SU-DHL-6 (cell line): ENCODE results near the gene SERPIND1.

Experiments
- H2AFZ ChIP-seq: fragments of 200-600 bp; sonication (generic); 2 replicates; pipeline ENCODE4 v1.6.1; 2014; ENCODE audit warnings: low read depth, mild to moderate bottlenecking, moderate library complexity, mixed read lengths, antibody characterized with exemption, low read length; ENCODE audit not compliant: severe bottlenecking
- H3F3A ChIP-seq: fragments of 200-600 bp; shearing (Covaris generic); 2 replicates; pipeline ENCODE4 v1.6.0; 2016; ENCODE audit warnings: antibody characterized with exemption, mild to moderate bottlenecking; ENCODE audit not compliant: insufficient read depth
- H3K27ac ChIP-seq: fragments of 200-600 bp; sonication (generic); 2 replicates; pipeline ENCODE4 v1.5.1; 2016; ENCODE audit warnings: low read depth, mild to moderate bottlenecking, low read length, moderate library complexity, mixed read lengths
- H3K27me3 ChIP-seq: fragments of 200-600 bp; sonication (generic), shearing (Covaris generic); 2 replicates; pipeline ENCODE4 v1.6.0; 2014; ENCODE audit warnings: mild to moderate bottlenecking, low read length
- H3K36me3 ChIP-seq: fragments of 200-600 bp; sonication (generic); 2 replicates; pipeline ENCODE4 v1.6.1; 2014; ENCODE audit warnings: mild to moderate bottlenecking, low read length, mixed read lengths
- H3K4me2 ChIP-seq: fragments of 300-600, 200-600 bp; shearing (Covaris generic), sonication (generic); 2 replicates; pipeline ENCODE4 v1.6.0; 2014; ENCODE audit warnings: low read length, low read depth, mild to moderate bottlenecking; ENCODE audit not compliant: poor library complexity, severe bottlenecking
- H3K4me3 ChIP-seq: fragments of 200-600 bp; sonication (generic); 2 replicates; pipeline ENCODE4 v1.5.1; 2014; ENCODE audit warnings: antibody characterized with exemption, low read length, mild to moderate bottlenecking, mixed read lengths; ENCODE audit not compliant: insufficient read depth, poor library complexity, severe bottlenecking
- H3K79me2 ChIP-seq: fragments of 200-600 bp; sonication (generic); 2 replicates; pipeline ENCODE4 v1.6.1; 2014; ENCODE audit warnings: mild to moderate bottlenecking, low read length, moderate library complexity; ENCODE audit not compliant: insufficient read depth
- H3K9ac ChIP-seq: fragments of 200-600 bp; sonication (generic); 2 replicates; pipeline ENCODE4 v1.7.0; 2014; ENCODE audit warnings: mild to moderate bottlenecking, low read length
- H3K9me2 ChIP-seq: fragments of 200-600 bp; sonication (generic); replicated peaks from 2 replicates; pipeline ENCODE4 v1.6.1; 2014; ENCODE audit warnings: low read length; ENCODE audit not compliant: insufficient read depth
- H3K9me3 ChIP-seq: fragments of 200-600 bp; sonication (generic); 2 replicates; pipeline ENCODE4 v1.6.1; 2014; ENCODE audit warnings: low read length, mixed read lengths; ENCODE audit not compliant: insufficient read depth
- H4K20me1 ChIP-seq: fragments of 200-600 bp; sonication (generic); 2 replicates; pipeline ENCODE4 v1.6.1; 2014; ENCODE audit warnings: low read depth, mild to moderate bottlenecking, antibody characterized with exemption, low read length, moderate library complexity, mixed read lengths
- EZH2phosphoT487 ChIP-seq: fragments of 200-600 bp; sonication (generic), shearing (Covaris generic); conservative IDR thresholded peaks from 2 replicates; pipeline ENCODE4 v1.6.1; 2018; ENCODE audit warnings: mild to moderate bottlenecking, antibody characterized with exemption, low read length, moderate library complexity, mixed read lengths
- TF ChIP-seq, protein P1 (sequence below): fragments of 200-600 bp; sonication (generic); IDR thresholded peaks from one replicate; pipeline ENCODE4 v1.5.1; 2017; ENCODE audit warnings: antibody characterized with exemption, mild to moderate bottlenecking, low read length, moderate library complexity; ENCODE audit not compliant: insufficient read depth, poor library complexity, severe bottlenecking

The SERPIND1 gene

DNA sequence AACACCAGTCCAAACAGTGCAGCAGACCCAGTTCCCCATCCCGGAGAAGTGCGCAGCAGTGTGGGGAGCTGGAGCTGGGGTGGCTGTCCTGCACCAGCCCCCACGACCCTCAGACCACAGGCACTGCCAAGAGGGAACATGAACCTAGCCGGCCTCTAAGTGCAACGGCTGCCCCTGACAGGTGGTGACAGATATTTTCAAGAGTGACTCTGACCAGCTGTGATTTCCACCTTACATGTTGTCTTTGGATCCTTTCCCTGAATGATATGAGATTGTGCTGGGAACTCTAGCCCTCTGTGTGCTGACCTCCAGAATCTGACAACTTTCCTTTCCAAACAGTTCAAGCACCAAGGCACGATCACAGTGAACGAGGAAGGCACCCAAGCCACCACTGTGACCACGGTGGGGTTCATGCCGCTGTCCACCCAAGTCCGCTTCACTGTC is 12.6 kb downstream of the SERPIND1 start:
- Histone ChIP-seq H2AFZ (no peak overlapping the region), H3K27ac (no peak overlapping the region), H3K36me3 (no peaks in the 10 kb centered on the region), H3F3A (no peaks in the 10 kb centered on the region; the same call in 1 of the 2 replicates), H3K4me2 (no peak overlapping the region), H3K9me3 (no peaks in the 10 kb centered on the region), H3K9me2 (no peaks in the 10 kb centered on the region), H3K9ac (no peak overlapping the region), H3K4me3 (no peak overlapping the region), H3K79me2 (no peaks in the 10 kb centered on the region), H4K20me1 (no peaks in the 10 kb centered on the region), H3K27me3 (no peaks in the 10 kb centered on the region)
- no peak for TF ChIP-seq EZH2phosphoT487
- TF ChIP-seq, protein P1, sequence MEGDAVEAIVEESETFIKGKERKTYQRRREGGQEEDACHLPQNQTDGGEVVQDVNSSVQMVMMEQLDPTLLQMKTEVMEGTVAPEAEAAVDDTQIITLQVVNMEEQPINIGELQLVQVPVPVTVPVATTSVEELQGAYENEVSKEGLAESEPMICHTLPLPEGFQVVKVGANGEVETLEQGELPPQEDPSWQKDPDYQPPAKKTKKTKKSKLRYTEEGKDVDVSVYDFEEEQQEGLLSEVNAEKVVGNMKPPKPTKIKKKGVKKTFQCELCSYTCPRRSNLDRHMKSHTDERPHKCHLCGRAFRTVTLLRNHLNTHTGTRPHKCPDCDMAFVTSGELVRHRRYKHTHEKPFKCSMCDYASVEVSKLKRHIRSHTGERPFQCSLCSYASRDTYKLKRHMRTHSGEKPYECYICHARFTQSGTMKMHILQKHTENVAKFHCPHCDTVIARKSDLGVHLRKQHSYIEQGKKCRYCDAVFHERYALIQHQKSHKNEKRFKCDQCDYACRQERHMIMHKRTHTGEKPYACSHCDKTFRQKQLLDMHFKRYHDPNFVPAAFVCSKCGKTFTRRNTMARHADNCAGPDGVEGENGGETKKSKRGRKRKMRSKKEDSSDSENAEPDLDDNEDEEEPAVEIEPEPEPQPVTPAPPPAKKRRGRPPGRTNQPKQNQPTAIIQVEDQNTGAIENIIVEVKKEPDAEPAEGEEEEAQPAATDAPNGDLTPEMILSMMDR: no peak

DNA sequence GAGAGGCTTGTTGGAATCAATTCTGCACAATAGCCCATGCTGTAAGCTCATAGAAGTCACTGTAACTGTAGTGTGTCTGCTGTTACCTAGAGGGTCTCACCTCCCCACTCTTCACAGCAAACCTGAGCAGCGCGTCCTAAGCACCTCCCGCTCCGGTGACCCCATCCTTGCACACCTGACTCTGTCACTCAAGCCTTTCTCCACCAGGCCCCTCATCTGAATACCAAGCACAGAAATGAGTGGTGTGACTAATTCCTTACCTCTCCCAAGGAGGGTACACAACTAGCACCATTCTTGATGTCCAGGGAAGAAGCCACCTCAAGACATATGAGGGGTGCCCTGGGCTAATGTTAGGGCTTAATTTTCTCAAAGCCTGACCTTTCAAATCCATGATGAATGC is 13.3 kb downstream of the SERPIND1 start:
- no peaks in the 10 kb centered on the region for H3K36me3 ChIP-seq
- H3K9me2 ChIP-seq: no peaks in the 10 kb centered on the region
- TF ChIP-seq EZH2phosphoT487: no peak
- TF ChIP-seq, protein P1: no peak

DNA sequence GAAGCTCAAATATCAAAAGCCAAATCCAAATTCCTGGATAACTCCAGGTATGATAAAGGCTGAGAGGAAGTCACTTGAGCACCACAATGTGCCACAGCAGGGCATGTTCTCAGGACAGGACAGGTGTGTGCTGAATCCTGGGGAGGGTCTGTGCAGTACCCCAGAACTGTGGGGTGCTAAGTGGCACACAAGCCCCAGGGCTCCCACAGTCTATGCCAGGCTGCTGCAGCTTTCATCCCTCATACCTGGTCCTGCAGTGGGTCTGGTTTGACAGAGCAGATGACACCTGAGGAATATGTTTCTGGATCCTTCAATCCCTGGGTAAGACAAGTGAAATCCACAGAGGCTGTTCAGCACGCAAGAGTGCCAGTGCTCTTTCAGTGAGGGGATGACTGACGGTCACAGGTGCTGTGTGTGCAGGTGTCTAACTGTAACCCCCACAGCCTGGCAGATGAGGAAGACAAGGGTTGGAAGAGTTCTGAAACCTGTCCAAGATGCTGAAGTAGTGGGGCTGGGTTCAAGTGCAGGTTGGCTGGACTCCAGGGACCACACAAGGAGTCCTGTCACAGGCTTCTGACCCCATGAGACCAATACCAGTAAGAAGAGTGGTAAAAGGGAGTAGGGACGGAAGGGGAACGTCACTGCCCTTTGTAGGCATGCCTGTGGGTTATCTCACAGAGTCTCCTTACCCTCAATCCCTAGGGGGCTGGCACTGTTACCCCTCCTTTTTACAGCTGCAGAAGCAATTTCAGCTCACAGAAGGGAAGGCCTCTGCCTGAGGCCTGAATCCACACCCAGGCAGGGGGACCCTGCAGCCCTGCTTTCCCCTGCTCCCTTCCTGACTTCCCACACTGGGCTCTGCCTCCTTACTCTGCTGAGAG is 14.1 kb downstream of the SERPIND1 start:
- H2AFZ ChIP-seq: no peak overlapping the region
- H3K79me2 ChIP-seq: no peaks in the 10 kb centered on the region
- H3K27ac ChIP-seq: no peak overlapping the region

More for the DNA sequence above, 13.3 kb downstream of the SERPIND1 start:
- H3K4me2 ChIP-seq: no peak overlapping the region
- no peaks in the 10 kb centered on the region for H3K9me3 ChIP-seq
- H3K27ac ChIP-seq: no peak overlapping the region
- no peaks in the 10 kb centered on the region for H4K20me1 ChIP-seq
- no peaks in the 10 kb centered on the region; the same call in 1 of the 2 replicates for H3F3A ChIP-seq
- H3K9ac ChIP-seq: no peak overlapping the region
- no peak overlapping the region for H2AFZ ChIP-seq
- no peaks in the 10 kb centered on the region for H3K79me2 ChIP-seq
- H3K27me3 ChIP-seq: no peaks in the 10 kb centered on the region
- H3K4me3 ChIP-seq: no peak overlapping the region

More for the DNA sequence above, 14.1 kb downstream of the SERPIND1 start:
- TF ChIP-seq, protein P1: no peak
- TF ChIP-seq EZH2phosphoT487: no peak
- Histone ChIP-seq H3K9ac (no peak overlapping the region), H3K36me3 (no peaks in the 10 kb centered on the region), H4K20me1 (no peaks in the 10 kb centered on the region), H3K9me3 (no peaks in the 10 kb centered on the region), H3K9me2 (no peaks in the 10 kb centered on the region), H3F3A (no peaks in the 10 kb centered on the region; the same call in 1 of the 2 replicates), H3K4me2 (no peak overlapping the region), H3K27me3 (no peaks in the 10 kb centered on the region), H3K4me3 (no peak overlapping the region)
